Measurements from ENCODE around the gene BCAS2.

BCAS2 gene

DNA sequence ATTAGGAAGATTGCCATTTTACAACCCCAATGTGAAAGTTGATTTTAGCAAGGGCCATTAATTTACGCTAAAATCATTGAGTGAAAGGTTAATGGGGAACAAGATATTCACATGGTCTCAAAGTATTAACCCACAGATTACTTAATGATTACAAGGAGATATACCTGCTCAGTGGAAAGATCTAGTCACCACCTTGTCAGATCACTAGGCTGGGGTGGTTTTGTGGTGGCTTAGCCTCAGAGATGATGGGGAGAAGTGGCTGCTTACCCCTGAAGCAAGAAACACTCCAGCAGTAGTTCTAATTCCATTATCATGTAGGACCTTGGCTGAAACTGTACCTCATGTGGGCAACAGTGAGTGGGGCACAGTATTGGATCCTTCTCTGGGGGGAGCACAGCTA is 50.3 kb downstream of the BCAS2 start:
- no peak for TF ChIP-seq ZFX (IDR thresholded peaks at IDR 0.05)
- TF ChIP-seq, protein P1, sequence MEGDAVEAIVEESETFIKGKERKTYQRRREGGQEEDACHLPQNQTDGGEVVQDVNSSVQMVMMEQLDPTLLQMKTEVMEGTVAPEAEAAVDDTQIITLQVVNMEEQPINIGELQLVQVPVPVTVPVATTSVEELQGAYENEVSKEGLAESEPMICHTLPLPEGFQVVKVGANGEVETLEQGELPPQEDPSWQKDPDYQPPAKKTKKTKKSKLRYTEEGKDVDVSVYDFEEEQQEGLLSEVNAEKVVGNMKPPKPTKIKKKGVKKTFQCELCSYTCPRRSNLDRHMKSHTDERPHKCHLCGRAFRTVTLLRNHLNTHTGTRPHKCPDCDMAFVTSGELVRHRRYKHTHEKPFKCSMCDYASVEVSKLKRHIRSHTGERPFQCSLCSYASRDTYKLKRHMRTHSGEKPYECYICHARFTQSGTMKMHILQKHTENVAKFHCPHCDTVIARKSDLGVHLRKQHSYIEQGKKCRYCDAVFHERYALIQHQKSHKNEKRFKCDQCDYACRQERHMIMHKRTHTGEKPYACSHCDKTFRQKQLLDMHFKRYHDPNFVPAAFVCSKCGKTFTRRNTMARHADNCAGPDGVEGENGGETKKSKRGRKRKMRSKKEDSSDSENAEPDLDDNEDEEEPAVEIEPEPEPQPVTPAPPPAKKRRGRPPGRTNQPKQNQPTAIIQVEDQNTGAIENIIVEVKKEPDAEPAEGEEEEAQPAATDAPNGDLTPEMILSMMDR (conservative IDR thresholded peaks at IDR 0.05): no peak
- H3K27ac ChIP-seq: no peak overlapping the region

DNA sequence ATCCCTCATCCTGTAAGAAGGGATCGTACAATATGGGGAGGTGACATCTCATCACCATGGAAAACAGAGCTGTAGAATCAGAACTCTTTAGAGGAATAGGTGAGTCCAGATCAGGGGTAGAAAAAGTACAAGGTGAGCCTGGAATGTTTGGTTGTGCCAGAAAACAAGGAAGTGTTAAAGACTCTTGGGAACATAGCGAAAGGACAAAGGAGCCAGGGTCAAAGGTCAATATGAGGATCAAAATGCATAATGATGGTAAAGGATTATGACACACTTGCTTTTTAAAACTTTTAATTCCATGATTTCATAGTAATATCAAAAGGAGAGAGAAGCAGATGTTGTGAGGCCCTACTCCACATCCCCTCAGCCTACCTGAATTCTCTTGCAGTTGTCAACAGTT is 51.2 kb downstream of the BCAS2 start:
- TF ChIP-seq ZFX (IDR thresholded peaks at IDR 0.05): no peak
- TF ChIP-seq, protein P1 (conservative IDR thresholded peaks at IDR 0.05): no peak

DNA sequence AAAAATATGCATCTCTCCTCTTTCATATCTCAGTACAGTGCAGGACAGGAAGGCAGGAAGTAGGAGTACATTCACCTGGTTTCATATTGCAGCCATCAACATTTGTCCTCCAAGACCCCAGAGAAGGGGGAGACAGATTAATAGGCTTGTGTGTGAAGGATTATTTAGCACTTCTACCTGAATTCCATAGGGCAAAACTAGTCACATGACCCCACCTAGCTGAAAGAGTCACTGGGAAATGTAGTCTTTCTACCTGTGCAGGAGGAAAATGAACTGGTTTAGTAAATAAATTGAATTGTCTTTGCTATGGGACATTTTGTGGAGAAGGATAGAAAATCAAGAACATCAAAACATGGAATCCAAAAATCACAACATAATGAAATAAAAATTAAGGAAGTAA is 56.5 kb downstream of the BCAS2 start:
- TF ChIP-seq ZFX (IDR thresholded peaks at IDR 0.05): no peak
- TF ChIP-seq, protein P1 (conservative IDR thresholded peaks at IDR 0.05): no peak

More for the DNA sequence above, 51.2 kb downstream of the BCAS2 start:
- peak overlapping the region; percentile 33; the same call in 1 of the 2 replicates for H3K27ac ChIP-seq

DNA sequence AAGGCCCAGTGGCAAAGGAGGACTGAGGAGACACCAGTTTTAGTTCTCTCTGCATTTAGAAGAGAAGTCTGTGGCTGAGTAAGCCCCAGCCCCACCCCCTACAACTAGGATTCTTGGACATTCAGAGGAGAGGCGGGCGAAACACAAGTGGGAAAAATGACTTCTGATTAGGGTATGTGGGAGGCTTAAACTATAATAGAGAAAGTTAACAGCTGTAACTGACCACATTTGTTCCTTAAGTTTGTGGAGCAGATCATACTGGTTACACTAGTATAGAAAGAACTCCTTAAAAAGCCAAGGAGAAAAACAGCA is 59.2 kb downstream of the BCAS2 start:
- no peak overlapping the region for H3K27ac ChIP-seq
- TF ChIP-seq ZFX (IDR thresholded peaks at IDR 0.05): no peak
- TF ChIP-seq, protein P1 (conservative IDR thresholded peaks at IDR 0.05): no peak

More for the DNA sequence above, 56.5 kb downstream of the BCAS2 start:
- H3K27ac ChIP-seq: no peak overlapping the region

DNA sequence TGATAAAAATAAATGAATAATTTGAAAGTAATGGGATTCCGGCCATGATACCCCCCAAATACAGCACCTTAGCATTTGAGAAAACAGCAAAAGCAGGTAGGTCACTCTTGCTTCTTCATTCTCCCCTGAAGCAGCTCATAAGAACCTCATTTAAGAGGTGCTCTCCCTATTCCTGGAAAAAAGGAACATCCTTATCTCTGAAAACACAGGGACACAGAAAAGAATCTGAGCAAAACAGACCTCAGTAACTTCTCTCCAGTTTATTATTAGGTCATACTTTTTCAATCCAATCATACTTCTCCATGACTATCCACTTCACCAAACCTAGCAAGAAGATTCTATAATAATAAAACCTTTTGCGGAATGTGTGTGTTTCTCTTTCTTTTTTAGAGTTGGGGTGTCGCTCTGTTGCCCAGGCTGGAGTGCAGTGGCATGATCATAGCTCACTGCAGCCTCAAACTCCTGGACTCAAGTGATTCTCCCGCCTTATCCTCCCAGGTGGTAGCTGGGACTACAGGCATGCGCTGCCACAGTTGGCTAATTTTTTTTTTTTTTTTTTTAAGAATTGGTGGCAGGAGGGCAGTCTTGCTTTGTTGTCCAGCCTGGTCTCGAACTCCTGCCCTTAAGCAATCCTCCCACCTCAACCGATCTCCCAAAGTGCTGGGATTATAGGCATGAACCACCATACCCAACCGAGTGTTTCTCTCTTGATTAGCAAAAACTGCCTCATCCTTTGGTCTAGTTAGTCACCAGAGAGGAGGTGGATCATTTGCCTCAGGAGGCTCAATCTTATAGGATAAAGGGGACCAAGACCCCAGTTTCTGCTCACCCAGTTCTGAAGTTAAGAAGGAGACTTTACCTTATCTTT is 59.8 kb downstream of the BCAS2 start:
- TF ChIP-seq, protein P1 (conservative IDR thresholded peaks at IDR 0.05): no peak
- TF ChIP-seq ZFX (IDR thresholded peaks at IDR 0.05): no peak
- no peak overlapping the region for H3K27ac ChIP-seq

All from C4-2B (cell line).